Smooth muscle cell (in vitro differentiated cells): ENCODE results near the gene GPRC5A. TPM values are rescaled to one million over a fixed set of nuclear protein-coding genes. Genes with fewer than 3 reads are reported as not detected.

Source experiments
- microRNA counts: library from miRNA; unstranded; fragments of <30 nt; microRNA quantifications from one replicate; lab custom pipeline; 2016
- polyA plus RNA-seq: library from polyadenylated mRNA; unstranded; fragments of >200 nt; fragmentation: Nextera tagmentation; extraction: Ambion mirVana; gene quantifications from 2 replicates; pipeline ENCODE4 v1.2.1, GENCODE V29; 2016
- total RNA-seq: library from RNA; depleted of rRNA; stranded (reverse); fragments of >200 nt; gene quantifications from 2 replicates; pipeline ENCODE4 v1.2.3, GENCODE V29; 2014

The GPRC5A gene
- total and polyA plus RNA-seq, 2 experiments from 2014 or later: 13.6 to 39.2 TPM

MicroRNA genes within 50 kb of the gene (microRNA counts, 767-probe panel; counts per million panel counts)
- 183 counts per million for microRNA hsa-miR-614 (lab: Ali Mortazavi, UCI)

Other genes starting within 250 kb of the GPRC5A start
- gene GPR19, start 195.4 kb upstream of the GPRC5A start, total RNA-seq: 0.31 and 1.5 TPM in 2 replicates
- 0.82 and 1.2 TPM in 2 replicates for gene GPR19, start 195.4 kb upstream of the GPRC5A start, polyA plus RNA-seq
- 17.4 and 17.7 TPM in 2 replicates for gene CDKN1B, start 174.2 kb upstream of the GPRC5A start, total RNA-seq
- 2.4 and 3.0 TPM in 2 replicates for gene CDKN1B, start 174.2 kb upstream of the GPRC5A start, polyA plus RNA-seq
- gene APOLD1, start 105.9 kb upstream of the GPRC5A start, total RNA-seq: 0.99 and 2.4 TPM in 2 replicates
- 0.77 and 1.8 TPM in 2 replicates for gene APOLD1, start 105.9 kb upstream of the GPRC5A start, polyA plus RNA-seq
- gene DDX47, start 78.2 kb upstream of the GPRC5A start, total RNA-seq: 82.8 and 95.6 TPM in 2 replicates
- gene DDX47, start 78.2 kb upstream of the GPRC5A start, polyA plus RNA-seq: 61.8 and 63.3 TPM in 2 replicates
- not detected in 2 replicates for gene GPRC5D, start 60.6 kb downstream of the GPRC5A start, total RNA-seq
- 0.82 TPM in 1 of 2 replicates, not detected in the other for gene GPRC5D, start 60.6 kb downstream of the GPRC5A start, polyA plus RNA-seq
- gene HEBP1, start 108.7 kb downstream of the GPRC5A start, total RNA-seq: 16.1 and 19.0 TPM in 2 replicates
- gene HEBP1, start 108.7 kb downstream of the GPRC5A start, polyA plus RNA-seq: 55.8 and 57.9 TPM in 2 replicates
- gene FAM234B, start 152.8 kb downstream of the GPRC5A start, total RNA-seq: 3.0 and 5.2 TPM in 2 replicates
- gene FAM234B, start 152.8 kb downstream of the GPRC5A start, polyA plus RNA-seq: 0.78 and 1.6 TPM in 2 replicates
- not detected in 2 replicates for gene GSG1, start 212.1 kb downstream of the GPRC5A start, total RNA-seq
- not detected in 2 replicates for gene GSG1, start 212.1 kb downstream of the GPRC5A start, polyA plus RNA-seq